Right kidney (tissue), 1 donor: ENCODE results near the gene TCTA.

ENCODE experiments used
- DNase-seq: peaks from one replicate; pipeline ENCODE4 v3.0.0-alpha.2; 2016

Gene TCTA

GRCh38 chr3:49406571-49407565 lies 5.4 kb upstream of the TCTA start:
- no peak for DNase-seq

GRCh38 chr3:49410066-49410845 lies 2.0 kb upstream of the TCTA start:
- no peak for DNase-seq

DNA sequence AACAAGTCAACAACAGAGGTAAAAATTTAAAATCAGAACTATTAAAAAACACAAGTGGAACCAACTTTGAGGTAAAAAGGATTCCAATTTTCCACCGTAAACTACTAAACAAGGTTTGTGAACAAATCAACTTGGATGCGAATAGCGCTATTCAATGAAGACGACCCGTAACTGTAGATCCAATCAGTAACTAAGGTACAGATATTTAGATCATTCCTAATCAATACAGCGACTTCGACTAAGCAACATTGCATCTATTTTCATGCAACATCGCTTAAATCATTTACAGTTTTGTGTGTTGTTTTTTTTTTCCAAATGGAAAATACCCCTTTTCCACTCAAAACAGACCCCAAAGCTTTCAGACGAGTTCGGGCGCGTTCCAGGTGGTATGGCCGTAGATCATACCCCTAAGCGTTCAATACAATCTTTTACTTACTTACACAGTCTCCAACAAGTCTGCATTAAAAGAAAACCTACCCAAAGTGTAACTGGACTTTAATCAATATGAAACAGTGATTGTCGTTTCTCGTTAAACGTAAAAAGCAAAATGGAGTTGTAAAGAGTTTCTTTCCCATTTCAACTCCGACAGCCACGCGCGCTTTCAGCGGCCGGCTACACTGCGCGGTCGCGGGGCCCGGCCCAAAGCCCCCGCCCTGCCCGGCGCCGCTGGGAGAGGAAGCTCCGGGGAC lies 1.2 kb upstream of the TCTA start:
- peak; percentile 50 for DNase-seq

DNA sequence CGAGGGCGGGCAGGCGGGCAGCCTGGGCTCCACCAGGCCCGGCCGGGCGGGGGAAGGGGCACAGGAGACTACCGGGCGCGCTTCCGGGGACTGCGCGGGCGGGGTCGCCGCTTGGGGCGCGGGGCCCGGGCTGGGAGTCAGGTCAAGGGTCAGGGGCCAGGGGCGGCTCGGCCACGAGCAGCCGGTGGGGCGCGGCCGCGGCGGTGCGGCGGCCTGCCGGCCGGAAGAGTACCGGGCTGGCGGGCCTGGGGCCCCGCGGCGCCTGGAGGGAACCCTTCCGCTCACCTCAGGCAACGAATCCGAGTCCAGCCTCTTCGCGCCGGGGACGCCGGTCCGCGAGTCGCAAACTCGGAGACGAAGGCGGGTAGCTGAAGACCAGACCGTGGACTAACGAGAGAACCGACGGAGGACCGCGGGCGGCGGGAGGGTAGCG lies 672 bp upstream of the TCTA start:
- DNase-seq = no peak

DNA sequence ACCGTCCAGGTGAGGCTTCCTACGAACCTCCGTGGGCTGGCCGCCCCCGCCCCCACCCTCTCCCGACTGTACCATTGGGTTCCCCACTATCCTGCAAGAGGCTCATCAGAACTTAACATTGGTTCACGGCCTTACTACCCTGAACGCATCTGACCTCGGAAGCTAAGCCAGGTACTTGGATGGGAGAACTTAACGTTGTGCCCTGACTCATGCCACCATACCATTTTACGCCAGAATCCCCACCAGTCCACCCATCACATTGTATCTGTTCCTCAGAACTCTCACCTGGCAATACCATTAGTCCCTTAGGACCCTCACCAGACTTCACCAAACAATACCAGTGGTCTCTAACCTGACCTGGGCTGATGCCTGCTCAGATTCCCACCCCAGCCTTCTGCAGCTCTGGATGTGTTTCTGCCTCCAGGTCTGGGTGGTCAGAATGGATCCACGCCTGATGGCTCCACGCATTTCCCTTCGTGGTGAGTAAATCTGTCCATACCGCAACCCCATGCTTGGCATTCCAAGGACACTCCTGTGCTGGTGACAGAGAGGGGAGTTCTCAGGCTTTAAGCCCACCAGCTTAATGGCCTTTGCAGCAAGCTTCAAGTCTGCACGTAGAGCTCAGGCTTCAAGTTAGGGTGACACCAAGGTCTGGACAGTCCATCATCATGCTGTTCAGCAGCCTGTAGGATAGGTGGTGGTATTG lies 562 bp downstream of the TCTA start:
- DNase-seq = no peak

DNA sequence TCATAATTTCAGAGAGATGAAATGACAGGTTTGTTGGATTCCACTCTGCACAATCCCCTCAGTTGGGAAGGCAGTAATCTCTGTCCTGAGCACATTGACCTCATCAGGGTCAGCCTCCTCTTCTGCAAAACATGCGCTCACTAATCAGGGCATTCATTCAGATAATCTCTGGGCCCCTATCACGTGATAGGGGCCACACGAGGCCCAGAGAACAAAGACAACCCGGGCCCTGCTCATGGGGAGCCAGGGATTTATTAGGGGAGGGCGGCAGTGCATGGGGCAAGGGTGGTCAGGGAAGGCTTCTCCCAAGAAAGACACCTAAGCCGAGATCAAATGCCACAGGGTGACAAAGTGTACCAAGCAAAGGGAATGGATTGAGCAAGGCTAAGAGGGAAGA lies 1.1 kb downstream of the TCTA start:
- no peak for DNase-seq

DNA sequence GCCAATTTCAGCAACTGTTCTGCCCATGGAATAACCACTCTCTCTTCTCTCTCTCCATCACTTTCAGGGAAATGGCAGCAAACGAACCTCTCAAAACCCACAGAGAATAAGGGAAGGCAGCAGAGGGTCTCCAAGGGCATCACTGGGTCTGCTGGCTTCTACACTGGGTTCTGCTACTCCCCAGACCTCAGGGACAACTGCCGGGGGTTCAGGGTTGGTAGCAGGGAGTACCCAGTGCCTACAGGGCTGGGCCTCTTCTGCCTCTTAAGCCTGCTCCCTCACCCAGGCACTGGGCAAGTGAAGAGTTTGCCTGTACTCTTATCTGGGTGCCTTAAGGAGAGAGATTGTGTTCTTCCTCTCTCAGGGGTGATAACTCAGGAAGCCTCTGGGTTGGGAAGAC lies 2.5 kb downstream of the TCTA start:
- no peak for DNase-seq

DNA sequence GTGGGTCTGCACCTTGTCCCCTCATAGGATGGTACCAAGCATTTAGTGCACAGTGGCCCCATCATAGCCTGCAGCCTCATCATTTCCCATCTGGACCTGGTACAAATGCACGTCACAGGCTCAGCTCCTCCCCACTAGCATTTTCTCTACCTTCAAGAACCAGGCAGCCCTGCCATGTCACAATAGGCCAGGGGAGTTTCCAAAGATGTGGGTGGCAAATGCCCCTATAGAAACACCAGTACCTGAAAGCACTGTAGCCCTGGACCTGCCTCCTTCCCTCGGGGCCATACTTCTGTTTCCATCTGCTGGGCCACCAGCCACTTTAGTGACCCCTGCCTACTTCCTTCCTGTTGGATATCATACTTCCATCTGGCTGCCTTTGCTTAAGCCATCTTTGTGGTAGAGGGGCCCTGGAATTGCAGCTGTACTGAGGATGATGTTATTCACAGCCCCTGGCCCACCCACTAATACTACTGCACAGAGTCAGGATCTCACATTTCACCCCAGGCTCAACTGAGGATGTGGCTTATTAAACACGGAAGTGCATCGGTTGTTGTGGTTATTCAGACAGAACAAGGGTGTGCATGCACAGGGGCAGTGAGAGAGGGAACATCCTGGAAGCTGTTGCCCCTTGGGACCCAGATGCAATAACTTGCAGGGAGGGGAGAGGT lies 3.8 kb downstream of the TCTA start:
- DNase-seq = no peak

DNA sequence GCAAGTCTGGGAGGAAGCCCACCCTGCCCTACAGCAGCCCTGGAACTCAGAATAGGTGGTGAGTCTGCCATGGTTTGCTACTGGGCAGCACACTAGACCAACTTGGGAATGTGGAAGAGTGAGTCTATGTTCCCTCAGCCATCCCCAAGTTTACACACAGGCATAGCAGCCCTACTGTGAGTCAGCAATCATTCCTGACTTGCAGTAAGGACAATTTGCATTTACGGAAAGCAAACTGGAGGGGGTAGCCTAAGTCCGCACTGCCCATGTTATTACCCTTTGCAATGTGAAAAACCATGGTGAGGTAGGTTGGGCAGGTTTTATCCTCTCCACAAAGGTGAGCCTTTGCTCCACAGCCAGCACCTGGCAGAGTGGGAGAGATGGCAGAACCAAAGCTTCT lies 4.6 kb downstream of the TCTA start:
- no peak for DNase-seq

GRCh38 chr3:49417516-49418120 lies 5.4 kb downstream of the TCTA start:
- no peak for DNase-seq

DNA sequence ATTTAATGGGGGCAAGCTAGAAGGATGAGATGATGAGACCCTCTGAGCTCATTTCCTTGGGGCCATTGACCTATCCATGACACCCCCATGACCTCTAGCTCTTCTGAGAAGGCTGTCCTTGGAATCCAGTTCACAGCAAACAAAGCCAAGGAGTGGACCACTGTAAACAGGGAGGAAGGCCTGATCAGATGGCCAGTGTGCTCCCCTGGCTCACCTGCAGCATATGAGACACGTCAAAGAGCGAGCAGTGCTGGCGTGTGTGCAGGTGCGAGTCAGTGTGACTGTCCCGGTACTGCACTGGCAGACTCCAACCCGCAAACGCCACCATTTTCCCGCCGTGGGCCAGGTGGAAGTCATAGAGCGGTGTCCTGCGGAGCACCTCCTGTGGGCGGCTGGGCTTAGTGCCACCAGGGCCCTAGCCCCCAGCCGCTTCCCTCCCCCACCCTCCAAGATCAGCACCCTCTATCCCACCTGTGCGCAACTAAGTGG lies 9.7 kb downstream of the TCTA start:
- no peak for DNase-seq

GRCh38 chr3:49422379-49423248 lies 10.4 kb downstream of the TCTA start, which contains the start of gene AMT:
Gene AMT (minus strand): TSS chr3:49422473. CDS start chr3:49422450, 23 bp downstream.
- DNase-seq = peak; percentile 63

DNA sequence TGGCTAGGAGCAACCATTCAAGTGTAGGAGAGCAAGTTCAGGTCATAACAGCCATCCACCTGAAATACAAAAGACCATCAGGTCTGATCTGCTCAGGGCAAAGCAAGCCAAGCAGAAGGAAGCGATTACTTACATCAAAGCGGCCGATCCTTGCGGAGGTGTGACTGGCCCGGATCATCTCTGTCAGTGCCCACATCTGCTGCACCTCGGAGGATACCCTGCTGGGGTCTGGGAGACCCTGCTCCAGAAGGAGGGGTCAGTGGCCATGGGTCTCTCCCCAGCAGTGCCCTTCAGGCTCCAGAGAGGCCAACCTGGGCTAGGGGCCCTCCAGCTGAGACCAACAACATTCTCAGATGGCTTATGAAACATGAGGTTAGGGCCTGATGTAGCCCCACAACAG lies 12.6 kb downstream of the TCTA start:
- no peak for DNase-seq

DNA sequence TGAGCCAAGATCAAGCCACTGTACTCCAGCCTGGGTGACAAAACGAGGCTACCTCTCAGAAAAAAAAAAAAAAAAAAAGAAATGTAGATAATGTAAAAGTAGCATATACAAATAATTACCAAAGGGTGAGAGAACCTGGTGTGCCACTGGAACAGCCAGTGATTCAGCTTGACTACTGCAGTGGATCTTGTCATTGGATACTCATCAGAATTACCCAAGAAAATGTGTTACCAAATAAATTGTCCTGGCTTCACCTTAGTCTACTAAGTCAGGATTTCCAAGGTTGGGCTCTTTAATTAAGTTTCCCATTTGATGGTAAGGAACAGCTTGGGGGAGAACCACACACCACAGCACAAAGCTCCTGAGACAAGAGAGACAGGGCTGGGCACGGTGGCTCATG lies 15.4 kb downstream of the TCTA start:
- DNase-seq = no peak

GRCh38 chr3:49428752-49429080 lies 16.5 kb downstream of the TCTA start:
- DNase-seq = no peak

- no peak for DNase-seq
Observed at GRCh38 chr3:49434731-49435130, 22.5 kb downstream of the TCTA start.

DNA sequence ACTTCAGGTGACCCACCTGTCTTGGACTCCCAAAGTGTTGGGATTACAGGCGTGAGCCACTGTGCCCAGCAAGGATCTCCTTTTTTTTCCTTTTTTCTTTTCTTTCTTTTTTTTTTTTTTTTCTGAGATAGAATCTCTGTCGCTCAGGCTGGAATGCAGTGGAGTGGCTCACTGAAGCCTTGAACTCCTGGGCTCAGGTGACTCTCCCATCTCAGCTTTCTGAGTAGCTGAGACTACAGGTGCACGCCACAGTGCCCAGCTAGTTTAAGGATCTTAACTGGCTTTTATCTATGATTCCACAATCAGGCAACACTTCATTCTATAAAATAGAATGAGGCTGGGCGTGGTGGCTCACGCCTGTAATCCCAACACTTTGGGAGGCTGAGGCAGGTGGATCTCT lies 33.2 kb downstream of the TCTA start:
- DNase-seq = no peak

- DNase-seq = no peak
Observed at GRCh38 chr3:49453621-49454020, 41.4 kb downstream of the TCTA start.

- peak; percentile 23 for DNase-seq
Observed at GRCh38 chr3:49454458-49454857, 42.2 kb downstream of the TCTA start.
